GM12865 (cell line): Measurements from ENCODE around the gene LKAAEAR1.

Experiments used
- DNase-seq: peaks from one replicate; pipeline ENCODE4 v3.0.0; 2010; ENCODE audit warnings: low read depth
- H3K4me3 ChIP-seq: 2 replicates; pipeline ENCODE4 v1.5.1; 2011; ENCODE audit warnings: mild to moderate bottlenecking, low read depth, low read length, control low read depth
- CTCF ChIP-seq: IDR thresholded peaks from 2 replicates; pipeline ENCODE4 v1.5.1; 2011; ENCODE audit warnings: low read length, control low read depth, low read depth, inconsistent platforms; ENCODE audit not compliant: insufficient read depth; ENCODE audit errors: missing control alignments

Gene LKAAEAR1

GRCh38 chr20:64062596-64063388 lies 21.4 kb downstream of the LKAAEAR1 start, which contains the start of gene TCEA2:
Gene TCEA2 (plus strand): TSS chr20:64063198. CDS start chr20:64063313, 115 bp downstream.
- DNase-seq = peak; percentile 96
- TF ChIP-seq CTCF = no peak
- H3K4me3 ChIP-seq = peak within 1 kb of the TSS; percentile 75

- peak overlapping the region; percentile 63 for H3K4me3 ChIP-seq
- no peak for DNase-seq
- no peak for TF ChIP-seq CTCF
These were observed 22.0 kb downstream of the LKAAEAR1 start for GRCh38 chr20:64062276-64062595.

- no peak for TF ChIP-seq CTCF
- no peak for DNase-seq
These were observed 25.7 kb downstream of the LKAAEAR1 start for GRCh38 chr20:64058536-64058935.

GRCh38 chr20:64057628-64058498 lies 26.3 kb downstream of the LKAAEAR1 start:
- peak; percentile 94 for TF ChIP-seq CTCF

More at GRCh38 chr20:64058536-64058935, 25.7 kb downstream of the LKAAEAR1 start:
- H3K4me3 ChIP-seq = no peak overlapping the region

GRCh38 chr20:64056889-64057627 lies 27.1 kb downstream of the LKAAEAR1 start:
- TF ChIP-seq CTCF = no peak
- H3K4me3 ChIP-seq = no peak overlapping the region
- DNase-seq = no peak

More at GRCh38 chr20:64057628-64058498, 26.3 kb downstream of the LKAAEAR1 start:
- DNase-seq = peak; percentile 82
- no peak overlapping the region for H3K4me3 ChIP-seq

- no peak for DNase-seq
- H3K4me3 ChIP-seq = no peak overlapping the region
- no peak for TF ChIP-seq CTCF
These were observed 27.6 kb downstream of the LKAAEAR1 start for GRCh38 chr20:64056639-64056888.
